ENCODE results near the gene RAB26.

- no peak for TF ChIP-seq POLR2A (IDR thresholded peaks at IDR 0.05; ENCODE audit: low read length)
- no peak for TF ChIP-seq GATA1 (IDR thresholded peaks at IDR 0.05; ENCODE audit: low read depth, low read length)
Measured at GRCh38 chr16:2180461-2180860, 32.0 kb downstream of the RAB26 start.
